OCI-LY1 (cell line): ENCODE measurements around the gene SEMA5A.

Experiments
- H2AFZ ChIP-seq: fragments of 200-600 bp; sonication (generic), shearing (Covaris generic); 2 replicates; pipeline ENCODE4 v1.6.0; 2014; ENCODE audit warnings: antibody characterized with exemption, mild to moderate bottlenecking, low read length
- H3F3A ChIP-seq: fragments of 200-600 bp; sonication (generic), shearing (Covaris generic); 2 replicates; pipeline ENCODE4 v1.6.0; 2014; ENCODE audit warnings: mild to moderate bottlenecking, antibody characterized with exemption, low read length, moderate library complexity; ENCODE audit not compliant: insufficient read depth
- H3K27ac ChIP-seq: fragments of 200-600 bp; sonication (generic); 2 replicates; pipeline ENCODE4 v1.5.1; 2014; ENCODE audit warnings: low read length, mixed run types, mild to moderate bottlenecking, low read depth; ENCODE audit not compliant: poor library complexity, severe bottlenecking
- H3K27me3 ChIP-seq: fragments of 200-600 bp; sonication (generic); 2 replicates; pipeline ENCODE4 v1.6.0; 2014; ENCODE audit warnings: antibody characterized with exemption, mild to moderate bottlenecking, low read length, moderate library complexity; ENCODE audit not compliant: insufficient read depth
- H3K36me3 ChIP-seq: fragments of 200-600 bp; sonication (generic); 2 replicates; pipeline ENCODE4 v1.6.1; 2014; ENCODE audit warnings: mild to moderate bottlenecking, antibody characterized with exemption, low read length, moderate library complexity, mixed read lengths; ENCODE audit not compliant: insufficient read depth
- H3K4me1 ChIP-seq: fragments of 200-600 bp; sonication (generic); 2 replicates; pipeline ENCODE4 v1.5.1; 2014; ENCODE audit warnings: mild to moderate bottlenecking, low read length, moderate library complexity; ENCODE audit not compliant: insufficient read depth, severe bottlenecking
- H3K4me2 ChIP-seq: fragments of 200-600 bp; sonication (generic), shearing (Covaris generic); 2 replicates; pipeline ENCODE4 v1.6.1; 2014; ENCODE audit warnings: low read length
- H3K4me3 ChIP-seq: fragments of 200-600 bp; sonication (generic); 2 replicates; pipeline ENCODE4 v1.5.1; 2014; ENCODE audit warnings: low read length, low read depth, mild to moderate bottlenecking, mixed read lengths; ENCODE audit not compliant: poor library complexity, severe bottlenecking
- H3K79me2 ChIP-seq: fragments of 200-600 bp; shearing (Covaris generic); 2 replicates; pipeline ENCODE4 v1.6.1; 2016; ENCODE audit warnings: mixed run types, low read length, mixed read lengths; ENCODE audit not compliant: insufficient read depth
- H3K9ac ChIP-seq: fragments of 200-600 bp; sonication (generic), shearing (Covaris generic); 2 replicates; pipeline ENCODE4 v1.6.1; 2014; ENCODE audit warnings: mild to moderate bottlenecking, low read length, mixed read lengths
- H3K9me2 ChIP-seq: fragments of 200-600 bp; sonication (generic), shearing (Covaris generic); 2 replicates; pipeline ENCODE4 v1.6.1; 2014; ENCODE audit warnings: low read depth, mild to moderate bottlenecking, low read length, mixed read lengths
- H3K9me3 ChIP-seq: fragments of 200-600 bp; shearing (Covaris generic); 2 replicates; pipeline ENCODE4 v1.6.1; 2014; ENCODE audit warnings: low read length, mixed read lengths
- H4K20me1 ChIP-seq: fragments of 200-600 bp; sonication (generic), shearing (Covaris generic); 2 replicates; pipeline ENCODE4 v1.6.0; 2016; ENCODE audit warnings: mild to moderate bottlenecking, low read length; ENCODE audit not compliant: insufficient read depth
- CTCF ChIP-seq: fragments of 200-600 bp; sonication (generic), shearing (Covaris generic); IDR thresholded peaks from 2 replicates; pipeline ENCODE4 v1.5.1; 2017; ENCODE audit warnings: mild to moderate bottlenecking, antibody characterized with exemption, low read length, moderate library complexity, mixed read lengths
- EZH2 ChIP-seq: fragments of 200-600 bp; sonication (generic), shearing (Covaris generic); IDR thresholded peaks from 2 replicates; pipeline ENCODE4 v1.8.0; 2017; ENCODE audit warnings: borderline replicate concordance, mixed run types, mild to moderate bottlenecking, antibody characterized with exemption, low read length, moderate library complexity, mixed read lengths

SEMA5A gene

GRCh38 chr5:9582406-9582805 is 36.5 kb upstream of the SEMA5A start:
- no peak overlapping the region for H2AFZ ChIP-seq
- no peaks in the 10 kb centered on the region for H3F3A ChIP-seq
- TF ChIP-seq EZH2 (no peak), CTCF (no peak)
- H3K4me2 ChIP-seq, result no peak overlapping the region
- no peaks in the 10 kb centered on the region for H3K79me2 ChIP-seq
- H3K9me2 ChIP-seq, result no peaks in the 10 kb centered on the region
- no peaks in the 10 kb centered on the region for H3K4me1 ChIP-seq
- H3K9ac ChIP-seq, result no peak overlapping the region
- no peaks in the 10 kb centered on the region for H3K27me3 ChIP-seq
- no peaks in the 10 kb centered on the region for H3K36me3 ChIP-seq
- H3K4me3 ChIP-seq, result no peak overlapping the region
- H3K27ac ChIP-seq, result no peak overlapping the region
- no peaks in the 10 kb centered on the region for H3K9me3 ChIP-seq
- no peaks in the 10 kb centered on the region for H4K20me1 ChIP-seq

GRCh38 chr5:9573796-9574195 is 27.9 kb upstream of the SEMA5A start:
- no peak overlapping the region for H3K9ac ChIP-seq
- H3K27me3 ChIP-seq, result no peaks in the 10 kb centered on the region
- H4K20me1 ChIP-seq, result no peaks in the 10 kb centered on the region
- TF ChIP-seq EZH2 (no peak), CTCF (no peak)
- no peaks in the 10 kb centered on the region for H3K4me1 ChIP-seq
- no peaks in the 10 kb centered on the region for H3K9me3 ChIP-seq
- H3K27ac ChIP-seq, result no peak overlapping the region
- H3K79me2 ChIP-seq, result no peaks in the 10 kb centered on the region
- no peak overlapping the region for H3K4me2 ChIP-seq
- no peak overlapping the region for H3K4me3 ChIP-seq
- H2AFZ ChIP-seq, result no peak overlapping the region
- no peaks in the 10 kb centered on the region for H3F3A ChIP-seq
- no peaks in the 10 kb centered on the region for H3K36me3 ChIP-seq
- no peaks in the 10 kb centered on the region for H3K9me2 ChIP-seq

- Histone ChIP-seq H3K9me2 (no peaks in the 10 kb centered on the region), H3K4me1 (no peaks in the 10 kb centered on the region), H3F3A (no peaks in the 10 kb centered on the region), H3K9me3 (no peaks in the 10 kb centered on the region), H2AFZ (no peak overlapping the region), H3K9ac (no peak overlapping the region), H3K27ac (no peak overlapping the region), H3K79me2 (no peaks in the 10 kb centered on the region), H3K4me2 (no peak overlapping the region), H3K36me3 (no peaks in the 10 kb centered on the region), H4K20me1 (no peaks in the 10 kb centered on the region), H3K4me3 (no peak overlapping the region), H3K27me3 (no peaks in the 10 kb centered on the region)
- TF ChIP-seq CTCF (no peak), EZH2 (no peak)
Measured at GRCh38 chr5:9572246-9572645, 26.4 kb upstream of the SEMA5A start.
